Activated gamma-delta T cell treated with Interleukin-2 at 50 U/mL for 16 hours (primary cell): ENCODE measurements around the gene TMEM54.
"Not testable (repeated sequence)": the region's sequence is repeated elsewhere in the genome, so short reads cannot be mapped to it uniquely, and the experiment has no call there.

Source experiments
- DNase-seq: peaks from one replicate; pipeline ENCODE4 v3.0.0-alpha.2; 2020

Gene TMEM54

DNA sequence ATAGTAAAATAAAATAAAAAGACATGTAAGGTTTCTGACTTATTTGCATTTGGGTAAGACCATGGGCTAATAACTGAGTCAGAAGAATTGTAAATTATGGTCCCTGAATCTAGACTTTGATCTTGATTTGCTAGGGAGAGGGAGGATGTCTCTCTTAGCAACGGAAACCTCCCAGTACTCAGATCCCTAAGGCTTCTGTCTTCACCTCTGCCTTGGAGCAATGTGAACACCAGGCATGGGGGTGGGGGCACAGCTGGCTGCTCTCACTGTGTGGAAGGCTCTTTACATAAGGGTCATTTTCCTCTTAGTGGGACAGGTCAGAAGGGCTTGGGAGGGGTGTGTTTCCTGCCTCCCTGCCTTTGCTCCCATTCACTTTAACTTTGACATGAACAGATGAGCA, 17.0 kb upstream of the TMEM54 start:
- no peak for DNase-seq

DNA sequence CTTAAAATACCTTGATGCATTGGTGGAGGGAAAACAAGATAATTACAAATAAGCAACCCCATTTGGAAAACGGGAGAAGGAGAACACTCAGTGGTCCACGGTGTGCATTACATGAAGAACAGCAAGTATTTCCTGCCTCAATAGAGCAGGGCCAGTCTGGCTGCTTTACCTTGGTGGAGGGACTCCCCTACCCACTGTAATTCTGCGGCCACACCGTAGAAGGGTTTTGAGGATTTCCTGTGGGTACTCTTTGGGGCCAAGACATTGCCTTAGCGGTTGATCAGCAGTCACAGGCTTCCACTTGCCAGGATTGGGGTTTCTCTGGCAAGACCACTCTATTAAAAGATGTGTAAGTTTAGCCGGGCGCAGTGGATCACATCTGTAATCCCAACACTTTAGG, 16.3 kb upstream of the TMEM54 start:
- no peak for DNase-seq

DNA sequence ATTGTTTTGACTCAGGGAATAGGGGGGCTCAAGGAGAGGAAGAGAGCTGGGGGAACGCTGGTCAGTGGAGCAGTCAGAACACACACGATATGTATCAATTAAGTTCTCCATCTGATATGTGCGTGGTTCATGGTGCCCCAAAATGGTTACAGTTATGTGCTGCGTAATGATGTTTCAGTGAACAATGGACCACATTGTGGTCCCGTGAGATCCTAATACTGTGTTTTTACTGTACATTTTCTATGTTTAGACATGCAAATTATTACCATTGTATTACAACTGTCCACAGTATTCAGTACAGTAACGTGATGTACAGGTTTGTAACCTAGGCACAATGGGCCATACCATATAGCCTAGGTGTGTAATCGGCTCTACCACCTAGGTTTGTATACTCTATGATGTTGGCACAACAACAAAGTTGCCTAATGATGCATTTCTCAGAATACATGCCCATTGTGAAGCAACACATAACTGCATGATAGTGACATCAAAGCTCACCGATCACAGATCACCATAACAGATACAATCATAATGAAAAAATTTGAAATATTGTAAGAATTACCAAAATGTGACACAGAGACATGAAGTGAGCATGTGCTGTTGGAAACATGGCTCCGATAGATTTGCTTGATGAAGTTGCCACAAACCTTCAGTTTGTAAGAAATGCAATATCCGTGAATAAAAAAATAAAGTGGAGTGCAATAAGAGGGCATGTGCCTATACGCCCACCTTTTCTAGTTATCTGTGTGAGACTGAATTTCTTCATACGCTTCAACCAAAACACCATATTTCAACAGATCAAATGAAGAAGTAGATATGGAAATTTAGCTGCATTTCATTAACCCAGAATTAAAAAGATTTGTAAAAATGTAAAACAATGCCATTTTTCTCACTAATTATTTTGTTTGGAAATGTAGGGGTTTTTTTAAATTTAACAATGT, 14.8 kb upstream of the TMEM54 start:
- DNase-seq: no peak

DNA sequence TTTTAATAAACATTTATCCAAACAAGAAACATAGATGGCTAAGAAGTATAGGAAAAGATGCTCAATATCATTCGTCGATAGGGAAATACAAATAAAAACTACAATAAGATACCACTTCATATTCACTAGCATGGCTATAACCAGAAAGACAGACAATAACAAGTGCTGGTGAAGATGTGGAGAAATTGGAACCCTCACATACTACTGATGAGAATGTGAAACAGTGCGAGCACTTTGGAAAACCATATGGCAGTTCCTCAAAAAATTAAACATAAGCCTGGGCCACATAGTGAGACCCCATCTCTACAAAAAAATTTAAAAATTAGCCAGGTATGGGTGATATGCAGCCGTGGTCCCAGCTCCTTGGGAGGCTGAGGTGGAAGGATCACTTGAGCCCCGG, 9.1 kb upstream of the TMEM54 start:
- no peak for DNase-seq

DNA sequence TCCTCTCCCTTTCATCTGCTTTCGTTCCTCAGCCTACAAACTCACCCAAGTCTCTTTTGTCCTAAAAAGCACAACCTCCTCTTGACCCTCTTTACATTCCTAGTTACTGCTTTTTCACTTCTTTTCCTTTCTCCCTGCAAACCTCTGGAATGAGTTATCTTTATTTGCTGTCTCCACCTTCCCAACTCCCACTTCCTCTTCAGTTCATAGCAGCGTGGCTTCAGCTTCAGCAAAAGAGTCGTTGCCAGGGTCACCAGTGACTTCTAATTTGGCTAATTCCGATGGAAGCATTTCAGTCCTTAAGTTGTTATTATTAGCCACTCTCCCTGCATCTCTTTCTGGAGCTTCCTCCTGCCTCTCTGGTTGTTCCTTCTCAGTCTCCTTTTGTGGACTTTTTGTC, 6.2 kb upstream of the TMEM54 start:
- no peak for DNase-seq

DNA sequence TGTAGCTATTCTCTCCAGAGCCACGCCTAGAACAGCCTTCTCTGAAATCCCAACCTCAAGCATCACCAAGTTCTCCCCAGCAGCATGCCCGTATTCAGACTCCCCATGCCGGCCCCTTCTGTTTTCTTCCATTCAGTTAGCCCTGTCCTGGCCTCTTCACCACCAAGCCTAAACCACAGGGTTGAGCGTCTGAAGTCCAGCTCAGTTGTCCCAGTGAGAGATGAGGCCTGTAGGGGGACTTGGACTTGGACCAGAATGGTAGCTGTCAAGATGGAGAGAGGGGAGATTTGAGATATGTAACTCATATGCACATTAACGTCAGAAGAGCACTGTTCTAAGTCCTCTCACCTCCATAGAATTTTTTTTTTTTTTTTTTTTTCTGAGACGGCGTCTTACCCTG, 5.5 kb upstream of the TMEM54 start:
- DNase-seq: no peak

DNA sequence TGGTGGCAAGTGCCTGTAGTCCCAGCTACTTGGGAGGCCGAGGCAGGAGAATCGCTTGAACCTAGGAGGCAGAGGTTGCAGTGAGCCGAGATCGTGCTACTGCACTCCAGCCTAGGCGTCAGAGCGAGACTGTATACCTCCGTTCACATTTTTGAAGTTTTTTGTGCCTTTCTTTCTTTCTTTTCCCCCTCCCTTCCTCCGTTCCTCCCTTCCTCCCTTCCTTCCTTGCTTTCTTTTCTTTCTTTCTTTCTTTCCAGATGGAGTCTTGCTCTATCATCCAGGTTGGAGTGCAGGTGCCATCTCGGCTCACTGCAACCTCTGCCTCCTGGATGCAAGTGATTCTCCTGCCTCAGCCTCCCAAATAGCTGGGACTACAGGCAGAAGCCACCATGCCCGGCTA, 4.4 kb upstream of the TMEM54 start:
- DNase-seq: not testable (repeated sequence)

DNA sequence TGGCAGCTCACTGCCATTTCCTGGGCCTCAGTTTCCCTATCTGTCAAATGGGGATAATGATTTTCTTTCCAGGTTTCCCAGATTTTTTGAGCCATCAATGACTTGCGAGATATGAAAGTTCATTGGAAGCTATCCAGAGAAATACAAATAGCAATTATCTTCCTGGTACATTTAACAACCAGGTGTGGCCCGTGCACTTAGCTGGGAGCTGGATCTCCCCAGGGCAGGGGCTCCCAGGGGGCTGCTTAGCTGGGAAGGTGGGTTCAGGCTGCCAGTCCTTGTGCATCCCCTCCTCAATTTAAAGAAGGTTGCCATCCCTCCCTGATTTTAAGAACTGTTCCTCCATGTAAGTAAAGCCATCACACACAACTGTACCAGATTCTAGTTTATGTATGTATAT, 3.6 kb upstream of the TMEM54 start:
- DNase-seq: no peak

DNA sequence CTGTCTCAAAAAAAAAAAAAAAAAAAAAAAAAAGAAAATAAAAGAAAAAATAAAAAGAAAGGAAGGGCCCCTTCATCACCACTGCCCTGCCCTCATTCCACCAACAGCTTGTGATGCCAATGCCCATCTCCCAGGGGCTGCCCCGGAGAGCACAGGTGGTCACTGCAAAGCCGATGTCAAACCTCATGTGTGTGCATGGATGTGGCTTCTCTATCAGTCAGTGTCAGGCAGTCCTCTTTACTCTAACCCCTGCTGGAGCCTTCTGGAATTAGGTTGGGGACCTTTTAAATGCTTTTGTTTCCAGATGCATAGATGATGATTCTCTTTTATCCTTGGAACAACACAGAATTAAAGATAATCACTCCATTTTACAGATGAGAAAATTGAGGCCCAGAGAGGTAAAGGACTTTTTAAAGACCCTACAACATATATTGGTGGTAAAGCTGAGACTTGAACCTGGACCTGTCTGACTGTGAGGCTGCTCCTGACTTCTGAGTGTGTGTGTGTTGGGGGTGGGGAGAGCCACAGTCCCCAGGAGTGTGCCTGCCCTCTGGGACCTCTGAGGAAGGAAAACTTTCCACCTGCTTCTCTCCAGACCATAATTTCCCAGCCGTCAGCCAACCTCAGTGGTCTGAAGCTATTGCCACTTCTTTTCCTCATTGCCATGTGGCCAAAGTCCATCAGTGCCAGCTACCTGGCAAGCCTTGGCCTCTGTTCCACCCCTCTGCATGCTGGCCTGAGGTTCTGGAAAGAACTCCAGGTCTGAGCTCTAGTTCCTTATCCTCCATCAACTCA, 3.0 kb upstream of the TMEM54 start:
- DNase-seq: no peak

DNA sequence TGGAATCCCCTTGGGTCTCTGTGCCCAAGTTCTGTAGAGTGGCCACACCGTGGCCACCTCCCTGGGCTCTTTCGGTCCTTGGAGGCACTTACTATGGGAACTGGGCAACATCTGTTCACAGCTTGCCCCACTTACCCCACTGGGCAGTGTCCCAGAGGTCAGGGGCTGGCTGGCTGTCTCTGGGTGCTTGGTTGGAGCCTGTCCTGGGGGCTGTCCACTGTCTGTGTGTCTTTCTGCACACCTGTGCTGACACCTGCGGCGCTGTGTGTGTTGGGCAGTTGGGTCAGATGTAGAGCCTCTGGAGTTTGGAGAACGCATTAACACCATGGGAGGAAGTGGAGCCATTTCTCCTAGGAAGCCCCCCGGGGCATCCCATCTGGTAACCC, 1.3 kb upstream of the TMEM54 start:
- DNase-seq: no peak

DNA sequence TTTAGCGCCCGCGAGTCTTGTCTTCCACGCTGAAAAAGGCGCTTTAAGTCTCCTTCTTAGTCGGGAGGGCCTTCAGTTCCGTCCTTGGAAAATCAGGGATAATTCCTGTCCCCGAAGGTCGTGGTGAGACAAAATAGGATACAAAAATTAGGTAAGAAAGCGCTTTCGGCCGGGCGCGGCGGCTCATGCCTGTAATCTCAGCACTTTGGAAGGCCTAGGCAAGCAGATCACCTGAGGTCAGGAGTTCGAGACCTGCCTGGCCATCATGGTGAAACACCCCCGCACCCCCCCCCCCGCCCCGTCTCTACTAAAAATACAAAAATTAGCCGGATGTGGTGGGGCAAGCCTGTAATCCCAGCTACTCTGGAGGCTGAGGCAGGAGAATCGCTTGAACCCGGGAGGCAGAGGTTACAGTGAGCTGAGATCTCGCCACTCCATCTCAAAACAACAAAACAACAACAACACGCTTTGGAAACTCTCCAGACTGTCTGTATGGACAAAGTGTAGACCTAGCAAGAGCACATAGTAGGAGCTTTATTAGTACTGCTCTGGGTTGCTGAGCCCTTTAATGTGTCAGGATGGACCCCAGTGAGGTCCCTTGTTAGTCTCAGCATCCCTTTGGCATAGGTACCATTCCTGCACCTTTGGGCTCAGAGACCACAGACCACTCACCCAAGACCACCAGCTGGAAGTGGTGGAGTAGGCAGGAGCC, 790 bp upstream of the TMEM54 start:
- no peak for DNase-seq

DNA sequence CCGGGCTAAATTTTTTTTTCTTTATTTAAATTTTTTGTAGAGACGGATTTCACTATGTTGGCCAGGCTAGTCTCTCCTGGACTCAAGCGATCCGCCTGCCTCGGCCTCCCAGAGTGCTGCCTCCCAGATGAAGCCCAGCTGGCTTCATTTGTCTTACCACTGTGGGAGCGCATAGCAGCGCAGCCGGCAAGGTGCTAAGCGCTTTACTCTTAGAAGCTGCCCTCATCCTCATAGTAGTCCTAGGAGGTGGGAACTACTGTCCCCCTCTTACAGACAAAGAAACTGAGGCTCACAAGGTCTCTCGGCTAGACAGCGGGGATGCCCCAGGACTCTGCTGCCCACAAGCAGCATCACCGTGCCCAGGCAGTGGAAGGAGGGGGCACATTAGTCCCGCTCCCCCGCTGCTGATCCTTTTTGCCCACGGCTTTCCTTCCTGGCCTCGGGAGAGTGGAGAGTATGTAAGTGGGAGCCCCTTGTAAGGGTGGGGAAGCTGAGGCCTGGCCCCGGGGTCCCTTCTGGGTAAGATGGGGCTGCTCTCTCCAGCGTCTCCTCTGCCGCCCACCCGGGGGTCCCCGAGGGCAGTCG, 726 bp downstream of the TMEM54 start:
- no peak for DNase-seq

DNA sequence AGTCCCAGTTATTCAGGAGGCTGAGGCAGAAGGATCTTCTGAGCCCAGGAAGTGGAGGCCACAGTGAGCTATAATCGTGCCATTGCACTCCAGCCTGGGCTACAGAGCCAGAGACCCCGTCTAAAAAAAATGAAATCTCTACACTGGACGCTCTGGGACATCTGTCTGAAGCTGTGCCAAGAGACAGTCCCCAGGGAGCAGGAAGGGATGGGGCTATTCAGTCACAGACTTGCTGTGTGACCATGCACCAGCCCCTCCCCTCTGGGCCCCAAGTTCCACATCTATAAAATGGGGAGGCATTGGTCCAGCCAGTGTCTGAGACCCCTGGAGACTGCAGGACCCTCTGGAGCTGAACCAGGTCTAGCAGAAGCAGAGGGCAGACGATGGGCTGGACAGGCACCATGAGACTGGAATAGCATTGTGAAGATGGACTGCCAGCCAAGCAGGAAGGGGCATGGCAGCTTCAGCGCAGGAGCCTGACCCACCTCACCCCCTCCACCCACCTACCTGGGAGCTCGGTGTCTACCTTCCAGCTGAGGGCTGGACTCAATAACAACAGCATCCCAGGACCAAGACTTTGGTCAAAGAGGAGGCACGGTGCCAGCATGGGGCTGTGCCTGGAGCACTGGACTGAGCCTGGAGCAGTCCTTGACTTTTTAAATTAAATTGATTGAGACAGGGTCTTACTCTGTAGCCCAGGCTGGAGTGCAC, 1.4 kb downstream of the TMEM54 start:
- DNase-seq: no peak

DNA sequence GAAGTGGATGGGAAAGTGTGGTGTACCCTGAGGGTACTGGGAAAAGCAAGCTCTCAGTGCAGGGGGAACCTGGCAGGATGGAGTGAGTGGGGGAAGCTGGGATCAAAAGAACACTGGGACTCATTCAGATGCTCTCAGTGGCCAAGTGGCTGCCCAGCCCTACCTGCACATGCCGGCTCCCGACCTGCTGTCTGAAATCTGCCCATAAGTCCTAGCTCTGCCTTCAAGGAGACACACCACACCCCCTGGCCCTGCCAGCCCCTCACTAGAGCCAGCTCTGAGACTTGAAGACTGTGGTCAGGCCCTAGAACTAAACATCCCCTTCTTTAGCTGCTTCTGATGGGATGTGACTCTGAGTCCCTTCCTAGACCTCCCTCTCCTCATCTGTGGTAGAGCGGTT, 2.2 kb downstream of the TMEM54 start:
- DNase-seq: no peak

DNA sequence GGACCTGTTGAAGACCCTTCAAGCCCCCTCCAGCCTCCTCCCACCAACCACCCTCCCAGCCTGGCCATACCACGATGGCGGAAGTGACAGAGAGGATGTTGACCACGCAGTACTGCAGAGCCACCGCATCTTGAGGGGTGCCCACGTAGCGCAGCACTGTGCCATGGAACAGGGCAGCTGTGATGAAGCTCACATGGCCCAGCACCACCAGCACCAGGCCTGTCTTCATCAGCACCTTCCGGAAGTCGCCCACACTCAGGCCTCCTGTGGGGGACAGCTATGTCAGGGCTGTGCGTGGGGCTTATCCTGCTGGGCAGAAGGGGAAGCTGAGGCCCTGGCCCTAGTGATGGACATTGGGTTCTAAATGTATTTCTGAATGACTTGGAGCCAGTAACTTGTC, 3.1 kb downstream of the TMEM54 start:
- no peak for DNase-seq

DNA sequence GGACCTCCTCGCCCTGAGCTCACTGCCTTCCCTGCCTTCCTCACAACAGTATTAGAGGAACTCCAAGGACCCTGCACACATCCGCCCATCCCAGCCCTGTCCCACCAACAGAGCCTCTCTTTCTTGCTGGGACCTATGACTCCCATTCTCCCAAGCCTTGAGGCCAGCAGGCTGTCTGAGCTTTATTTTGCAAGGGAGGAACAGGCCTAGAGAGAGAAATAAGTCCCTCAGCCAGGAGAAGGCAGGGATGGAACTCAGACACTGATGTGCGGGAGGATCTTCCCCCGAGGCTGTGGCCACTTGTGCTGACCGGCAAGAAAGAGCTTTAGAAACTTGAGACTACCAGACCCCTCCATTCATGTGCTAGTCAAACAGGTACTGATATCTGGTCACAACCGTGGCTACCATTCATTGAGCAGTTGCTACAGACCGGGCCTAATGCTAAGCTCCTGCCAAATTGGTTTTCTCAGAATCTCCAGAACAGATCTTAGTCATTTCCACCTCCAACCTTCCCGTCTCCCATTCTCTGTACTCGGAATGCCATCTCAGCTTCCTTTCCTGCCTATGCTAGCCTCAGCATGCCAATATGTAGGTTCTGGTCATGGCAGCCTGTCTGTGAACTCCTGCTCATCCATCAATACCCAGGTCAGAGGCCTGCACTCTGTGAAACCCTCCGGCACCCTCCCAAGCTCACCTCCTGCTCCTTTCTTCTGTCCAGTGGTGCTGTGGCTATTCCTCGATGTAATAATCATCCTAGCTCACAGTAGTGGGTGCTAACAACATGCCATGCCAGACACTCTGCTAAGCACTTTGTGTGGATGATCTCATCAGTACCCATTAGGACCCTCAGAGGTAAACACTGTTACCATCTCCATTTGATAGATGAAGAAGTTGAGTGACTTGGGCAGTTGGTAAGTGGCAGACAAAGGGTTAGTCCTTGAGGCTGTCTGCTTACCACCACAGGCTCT, 3.8 kb downstream of the TMEM54 start:
- DNase-seq: no peak

DNA sequence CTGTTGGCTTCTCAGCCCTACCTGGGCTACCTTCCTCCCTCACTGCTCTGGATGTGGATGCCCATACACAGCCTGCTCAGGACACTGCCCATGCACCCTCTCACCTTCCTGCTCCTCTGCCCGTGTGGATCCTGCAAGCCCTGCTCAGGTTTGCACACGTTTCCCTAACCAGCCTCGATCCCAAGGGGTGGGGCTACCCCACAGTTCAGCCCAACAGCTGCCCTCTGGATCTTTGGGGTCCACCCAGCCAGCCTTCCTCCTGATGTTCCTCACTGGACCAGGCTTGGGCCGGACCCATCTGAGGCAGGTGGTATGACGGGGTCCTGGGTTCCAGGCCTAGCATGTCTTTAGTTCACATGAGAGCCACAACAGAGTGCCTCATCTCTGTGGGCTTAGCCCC, 4.7 kb downstream of the TMEM54 start:
- no peak for DNase-seq

DNA sequence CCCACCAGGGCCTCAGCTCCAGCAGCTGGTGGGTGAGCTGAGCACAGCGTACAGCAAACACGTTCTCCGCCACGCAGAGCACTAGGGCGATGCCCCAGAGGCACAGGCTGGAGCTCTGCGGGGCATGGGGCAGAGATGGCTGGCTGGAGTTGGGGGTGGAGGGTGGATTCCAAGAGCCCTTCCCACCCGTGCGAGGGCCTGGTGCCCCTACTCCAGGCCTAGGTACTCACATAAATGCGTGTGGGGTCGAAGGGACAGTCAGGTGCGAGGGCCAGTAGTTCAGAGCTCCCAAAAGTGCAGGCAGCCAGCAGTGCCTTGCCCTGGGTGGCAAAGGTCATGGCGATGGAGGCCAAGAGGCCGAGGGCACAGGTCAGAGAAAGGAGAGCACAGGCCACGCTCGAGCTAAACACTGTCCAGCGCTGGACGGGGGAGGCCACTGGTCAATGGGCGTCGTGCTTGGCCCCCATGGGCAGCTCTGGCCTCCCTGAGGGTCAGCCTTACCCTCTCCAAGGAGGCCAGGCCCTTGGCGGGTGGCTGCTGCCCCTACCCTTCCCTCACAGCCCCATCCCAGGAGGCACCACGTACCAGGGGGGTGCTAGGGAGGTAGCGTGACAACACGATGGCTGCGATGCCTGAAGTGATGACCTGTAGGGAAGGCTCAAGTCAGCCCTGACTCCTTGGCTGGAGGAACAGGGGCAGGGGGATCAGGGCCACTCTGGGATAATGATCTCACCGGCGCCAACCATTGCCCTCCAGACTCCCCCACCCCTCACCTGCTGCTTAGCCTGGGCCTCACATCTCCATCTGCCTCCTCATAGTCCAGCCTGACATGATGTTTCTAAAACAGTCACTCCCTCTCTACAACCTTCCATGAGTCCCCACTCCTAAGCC, 5.6 kb downstream of the TMEM54 start:
- no peak for DNase-seq

DNA sequence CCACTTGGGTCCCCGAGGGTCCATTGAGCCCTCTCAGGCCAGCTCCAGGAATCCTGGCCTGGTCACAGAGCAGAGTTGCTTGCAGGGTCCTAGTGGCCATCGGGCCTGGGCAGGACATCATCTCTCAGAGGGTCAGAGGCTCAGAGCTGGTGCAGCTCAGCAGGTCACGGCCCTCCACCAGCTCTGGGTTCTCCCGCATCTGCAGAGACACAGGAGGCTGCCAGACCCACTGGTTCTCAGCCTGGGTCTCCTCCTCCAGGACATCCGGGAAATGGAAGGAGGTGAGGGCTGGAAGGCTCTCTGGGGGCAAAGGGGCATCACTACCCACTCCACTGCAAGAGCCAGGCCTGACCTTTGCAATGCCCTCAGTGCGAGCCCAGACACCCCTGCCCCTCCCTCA, 6.5 kb downstream of the TMEM54 start:
- DNase-seq: no peak

DNA sequence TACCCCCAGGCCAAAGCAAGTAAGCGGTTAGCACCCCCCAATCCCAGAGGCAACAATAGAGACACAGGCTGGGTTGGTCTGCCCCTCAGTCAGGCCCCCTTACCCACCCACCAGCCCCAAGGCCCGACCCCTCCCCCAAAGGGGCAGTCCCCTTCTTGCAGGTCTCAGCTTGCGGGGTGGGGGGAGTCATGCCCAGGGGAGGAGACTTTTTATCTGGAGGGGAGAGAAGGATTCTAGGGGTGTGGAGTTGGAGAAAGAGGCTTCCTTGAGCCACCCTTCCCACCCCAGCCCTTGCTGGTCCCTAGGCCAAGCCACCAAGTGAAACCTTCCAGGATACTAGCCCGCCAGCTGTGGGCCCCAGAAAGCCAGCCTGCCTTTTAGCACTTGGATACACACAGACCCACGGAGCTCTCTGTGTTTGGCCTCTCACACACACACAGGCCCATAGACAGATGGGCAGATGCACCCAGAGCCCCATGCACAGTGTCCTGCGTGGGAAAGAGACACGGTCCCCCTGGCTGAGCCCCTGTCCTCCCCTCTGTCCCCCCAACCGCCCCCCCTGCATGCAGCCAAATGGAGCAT, 7.1 kb downstream of the TMEM54 start:
- DNase-seq: no peak
